T-helper 1 cell treated with Interleukin-12 subunit alpha and Interleukin-12 subunit beta and Interleukin-4 antibody, amounts not matched to agents 30 ng/mL and 1 ng/mL, for 36 hours (primary cell): ENCODE data around the gene NRG3. TPM values are rescaled to one million over a fixed set of nuclear protein-coding genes. Genes with fewer than 3 reads are reported as not detected.

Experiments used
- intact Hi-C: fragments of 100-400 bp; cut with micrococcal nuclease; formaldehyde crosslinking; loops from one replicate; pipeline ENCODE4 v1.15.1; 2024
- total RNA-seq: library from RNA; stranded (reverse); gene quantifications from 2 replicates; pipeline ENCODE4 v1.2.3, GENCODE V29; 2022

Gene NRG3
- total RNA-seq, 1 donor from 2014 or later, result not detected

GRCh38 chr10:81882011-81882410 is 7.0 kb downstream of the NRG3 start:
- intact Hi-C loops, result no loop called here

- intact Hi-C loops, result no loop called here
Measured at GRCh38 chr10:81884856-81885255, 9.9 kb downstream of the NRG3 start.

GRCh38 chr10:81885491-81885890 is 10.5 kb downstream of the NRG3 start:
- intact Hi-C loops, result no loop called here

GRCh38 chr10:81886939-81887338 is 11.9 kb downstream of the NRG3 start:
- intact Hi-C loops, result no loop called here

- intact Hi-C loops, result no loop called here
Measured at GRCh38 chr10:81889181-81889769, 14.3 kb downstream of the NRG3 start.

GRCh38 chr10:81894616-81895015 is 19.6 kb downstream of the NRG3 start:
- intact Hi-C loops, result no loop called here

- intact Hi-C loops, result no loop called here
Measured at GRCh38 chr10:81898518-81898917, 23.5 kb downstream of the NRG3 start.

- intact Hi-C loops, result no loop called here
Measured at GRCh38 chr10:81900989-81901388, 26.0 kb downstream of the NRG3 start.

- intact Hi-C loops, result no loop called here
Measured at GRCh38 chr10:81903472-81903871, 28.5 kb downstream of the NRG3 start.

GRCh38 chr10:81905161-81905560 is 30.2 kb downstream of the NRG3 start:
- intact Hi-C loops, result no loop called here

- intact Hi-C loops, result no loop called here
Measured at GRCh38 chr10:81909453-81909852, 34.5 kb downstream of the NRG3 start.

GRCh38 chr10:81911328-81911727 is 36.3 kb downstream of the NRG3 start:
- intact Hi-C loops, result no loop called here

GRCh38 chr10:81914736-81915503 is 39.9 kb downstream of the NRG3 start:
- intact Hi-C loops, result no loop called here

- intact Hi-C loops, result no loop called here
Measured at GRCh38 chr10:81915504-81915897, 40.5 kb downstream of the NRG3 start.

GRCh38 chr10:81917666-81918065 is 42.7 kb downstream of the NRG3 start:
- intact Hi-C loops, result no loop called here

- intact Hi-C loops, result no loop called here
Measured at GRCh38 chr10:81918766-81919165, 43.8 kb downstream of the NRG3 start.

GRCh38 chr10:81920213-81920829 is 45.3 kb downstream of the NRG3 start:
- intact Hi-C loops, result no loop called here

GRCh38 chr10:81928119-81928518 is 53.1 kb downstream of the NRG3 start:
- intact Hi-C loops, result no loop called here

- intact Hi-C loops, result no loop called here
Measured at GRCh38 chr10:81943583-81943982, 68.6 kb downstream of the NRG3 start.

GRCh38 chr10:81944609-81945008 is 69.6 kb downstream of the NRG3 start:
- intact Hi-C loops, result no loop called here

- intact Hi-C loops, result no loop called here
Measured at GRCh38 chr10:81949283-81949682, 74.3 kb downstream of the NRG3 start.

- intact Hi-C loops, result no loop called here
Measured at GRCh38 chr10:81950358-81950757, 75.4 kb downstream of the NRG3 start.

- intact Hi-C loops, result no loop called here
Measured at GRCh38 chr10:81953420-81953819, 78.4 kb downstream of the NRG3 start.
